Measurements from ENCODE around the gene A3GALT2.

Gene A3GALT2

DNA sequence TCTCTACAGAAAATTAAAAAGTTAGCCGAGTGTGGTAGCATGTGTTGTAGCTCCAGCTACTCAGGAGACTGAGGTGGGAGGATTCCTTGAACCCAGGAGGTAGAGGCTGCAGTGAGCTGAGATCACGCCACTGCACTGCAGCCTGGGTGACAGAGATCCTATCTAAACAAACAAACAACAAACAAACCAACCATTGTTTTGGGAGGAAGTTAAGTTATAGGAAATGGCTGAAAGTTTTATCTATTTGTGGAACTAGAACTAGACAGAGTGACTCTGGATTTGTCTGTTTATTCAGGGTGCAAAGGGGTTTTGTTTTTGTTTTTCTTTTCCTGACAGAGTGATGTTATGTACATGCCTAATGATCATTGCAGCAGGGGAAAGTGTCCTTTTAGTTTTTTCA is 33.6 kb downstream of the A3GALT2 start:
- no peak overlapping the region for H3K4me3 ChIP-seq (ENCODE audit: low read depth, low read length)
- TF ChIP-seq, protein P1, sequence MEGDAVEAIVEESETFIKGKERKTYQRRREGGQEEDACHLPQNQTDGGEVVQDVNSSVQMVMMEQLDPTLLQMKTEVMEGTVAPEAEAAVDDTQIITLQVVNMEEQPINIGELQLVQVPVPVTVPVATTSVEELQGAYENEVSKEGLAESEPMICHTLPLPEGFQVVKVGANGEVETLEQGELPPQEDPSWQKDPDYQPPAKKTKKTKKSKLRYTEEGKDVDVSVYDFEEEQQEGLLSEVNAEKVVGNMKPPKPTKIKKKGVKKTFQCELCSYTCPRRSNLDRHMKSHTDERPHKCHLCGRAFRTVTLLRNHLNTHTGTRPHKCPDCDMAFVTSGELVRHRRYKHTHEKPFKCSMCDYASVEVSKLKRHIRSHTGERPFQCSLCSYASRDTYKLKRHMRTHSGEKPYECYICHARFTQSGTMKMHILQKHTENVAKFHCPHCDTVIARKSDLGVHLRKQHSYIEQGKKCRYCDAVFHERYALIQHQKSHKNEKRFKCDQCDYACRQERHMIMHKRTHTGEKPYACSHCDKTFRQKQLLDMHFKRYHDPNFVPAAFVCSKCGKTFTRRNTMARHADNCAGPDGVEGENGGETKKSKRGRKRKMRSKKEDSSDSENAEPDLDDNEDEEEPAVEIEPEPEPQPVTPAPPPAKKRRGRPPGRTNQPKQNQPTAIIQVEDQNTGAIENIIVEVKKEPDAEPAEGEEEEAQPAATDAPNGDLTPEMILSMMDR (conservative IDR thresholded peaks at IDR 0.05; ENCODE audit: low read depth, low read length) = no peak
- DNase-seq (ENCODE audit: low read depth) = no peak

DNA sequence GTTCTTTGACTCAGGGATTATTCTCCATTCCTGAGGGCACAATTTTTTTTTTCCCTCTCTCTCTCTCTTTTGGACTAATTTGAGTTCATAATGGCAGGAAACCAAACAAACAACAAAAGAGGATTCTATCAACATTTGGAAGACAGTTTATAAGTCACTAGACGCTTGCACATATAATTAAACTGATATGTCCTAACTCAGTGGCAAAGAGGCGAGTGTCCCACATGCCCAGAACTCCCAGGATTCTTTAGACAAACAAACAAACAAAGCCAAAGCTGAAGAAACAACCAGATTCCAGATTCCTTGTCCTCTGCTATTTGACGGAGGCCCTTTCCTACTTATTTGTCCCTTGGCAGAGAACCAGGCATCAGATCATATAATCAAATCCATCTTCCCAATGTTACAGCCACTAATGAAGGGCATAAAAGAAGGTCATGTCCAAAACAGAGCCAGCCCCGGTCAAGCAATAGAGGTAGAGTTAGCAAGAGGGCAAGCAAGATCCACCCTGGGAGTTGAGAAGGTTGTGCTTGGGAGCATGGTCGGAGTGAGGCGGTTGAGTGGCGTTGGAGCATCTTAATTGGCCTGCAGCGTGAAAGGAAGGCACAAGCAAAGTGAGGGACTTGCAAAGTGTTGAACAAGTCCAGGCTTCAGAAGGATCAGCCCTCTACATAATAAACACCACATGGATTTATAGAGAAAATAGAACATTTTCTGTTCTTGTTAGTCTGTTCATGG is 34.3 kb downstream of the A3GALT2 start:
- H3K4me3 ChIP-seq (ENCODE audit: low read depth, low read length) = no peak overlapping the region
- TF ChIP-seq, protein P1 (conservative IDR thresholded peaks at IDR 0.05; ENCODE audit: low read depth, low read length) = no peak

DNA sequence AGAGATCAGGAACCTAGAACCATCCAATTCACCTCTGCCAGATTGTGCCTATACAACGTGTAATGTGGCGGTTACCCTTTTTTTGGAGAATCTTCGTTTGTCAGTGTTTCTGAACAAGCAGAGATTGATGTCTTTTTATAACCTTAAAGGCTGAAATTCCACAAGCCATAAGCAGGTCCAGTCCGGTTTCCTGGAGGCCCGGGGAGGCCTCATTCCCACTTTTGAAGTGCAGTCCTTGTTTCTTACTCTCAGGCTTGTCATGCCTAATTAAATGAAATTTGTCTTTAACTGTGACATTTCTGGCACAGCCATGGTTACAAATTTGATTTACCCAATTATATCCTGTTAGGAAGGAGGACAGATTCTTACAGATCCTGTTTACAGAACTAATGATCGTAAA is 36.8 kb downstream of the A3GALT2 start:
- TF ChIP-seq, protein P1 (conservative IDR thresholded peaks at IDR 0.05; ENCODE audit: low read depth, low read length) = no peak
- no peak for DNase-seq (ENCODE audit: low read depth)
- H3K4me3 ChIP-seq (ENCODE audit: low read depth, low read length) = no peak overlapping the region

More for the DNA sequence above, 34.3 kb downstream of the A3GALT2 start:
- no peak for DNase-seq (ENCODE audit: low read depth)

DNA sequence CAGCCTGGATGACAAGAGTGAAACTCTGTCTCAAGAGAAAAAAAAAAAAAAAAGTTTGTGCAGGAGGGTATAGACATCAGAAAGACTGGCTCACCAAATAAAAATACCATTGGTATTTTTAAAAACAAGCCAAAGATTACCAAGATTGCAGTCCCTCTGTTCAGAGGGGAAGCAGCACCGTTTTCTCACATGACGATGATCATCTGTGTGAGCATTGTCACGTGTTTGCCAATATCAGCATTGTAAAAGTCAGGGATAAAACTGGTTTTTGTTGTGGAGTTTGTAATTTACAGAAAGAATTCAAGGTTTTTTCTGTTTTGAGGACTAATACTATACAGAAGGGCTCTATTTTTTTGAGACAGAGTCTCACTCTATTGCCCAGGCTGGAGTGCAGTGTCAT is 38.1 kb downstream of the A3GALT2 start:
- TF ChIP-seq, protein P1 (conservative IDR thresholded peaks at IDR 0.05; ENCODE audit: low read depth, low read length) = no peak
- DNase-seq (ENCODE audit: low read depth) = no peak
- no peak overlapping the region for H3K4me3 ChIP-seq (ENCODE audit: low read depth, low read length)

DNA sequence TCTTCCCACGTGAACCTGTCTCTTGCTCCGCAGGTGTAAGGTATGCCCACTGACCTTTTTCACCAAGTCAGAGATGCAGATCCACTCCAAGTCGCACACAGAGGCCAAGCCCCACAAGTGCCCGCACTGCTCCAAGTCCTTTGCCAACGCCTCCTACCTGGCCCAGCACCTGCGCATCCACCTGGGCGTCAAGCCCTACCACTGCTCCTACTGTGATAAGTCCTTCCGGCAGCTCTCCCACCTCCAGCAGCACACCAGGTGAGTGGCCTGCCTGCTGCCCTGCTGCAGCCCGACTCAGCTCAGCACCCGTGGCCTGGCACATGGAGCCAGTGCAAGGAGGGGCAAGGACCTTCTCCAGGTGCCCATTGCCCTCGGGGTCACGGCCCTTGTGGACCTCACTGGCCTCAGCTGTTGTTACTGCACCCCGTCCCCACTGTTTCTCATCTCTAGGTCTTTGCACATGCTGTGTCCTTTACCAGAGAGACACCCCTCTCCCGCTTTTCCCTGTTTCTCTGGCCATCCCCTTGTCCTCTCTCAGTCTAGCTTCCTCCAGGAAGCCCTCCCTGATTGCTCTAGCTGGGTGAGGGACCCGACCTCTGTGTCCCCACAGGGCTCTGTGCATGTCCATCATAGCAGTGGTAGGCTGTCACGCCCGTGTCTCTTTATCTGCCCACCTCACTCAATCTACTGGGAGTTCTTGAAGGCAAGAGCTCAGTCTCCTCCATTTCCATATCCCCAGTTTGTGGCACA is 39.2 kb downstream of the A3GALT2 start:
- no peak overlapping the region for H3K4me3 ChIP-seq (ENCODE audit: low read depth, low read length)
- no peak for DNase-seq (ENCODE audit: low read depth)
- TF ChIP-seq, protein P1 (conservative IDR thresholded peaks at IDR 0.05; ENCODE audit: low read depth, low read length) = no peak

DNA sequence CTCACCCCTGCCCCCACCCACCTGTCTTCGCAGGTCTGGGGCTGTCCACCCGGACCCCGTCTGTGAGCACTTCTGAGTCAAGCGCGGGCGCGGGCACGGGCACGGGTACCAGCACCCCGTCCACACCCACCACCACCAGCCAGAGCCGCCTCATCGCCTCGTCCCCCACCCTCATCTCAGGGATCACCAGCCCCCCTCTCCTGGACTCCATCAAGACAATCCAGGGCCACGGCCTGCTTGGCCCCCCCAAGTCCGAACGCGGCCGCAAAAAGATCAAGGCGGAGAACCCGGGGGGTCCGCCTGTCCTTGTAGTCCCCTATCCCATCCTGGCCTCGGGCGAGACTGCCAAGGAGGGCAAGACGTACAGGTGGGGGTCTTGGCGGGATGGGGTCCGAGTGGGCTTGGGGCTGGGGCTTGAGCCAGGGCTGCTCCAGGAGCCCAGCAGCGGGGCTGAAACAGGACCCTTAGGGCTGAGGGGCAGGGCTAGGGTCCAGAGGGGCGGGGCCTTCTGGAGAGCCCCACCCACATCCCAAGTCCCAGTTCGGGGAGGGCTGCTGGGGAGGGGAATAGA is 40.7 kb downstream of the A3GALT2 start:
- TF ChIP-seq, protein P1 (conservative IDR thresholded peaks at IDR 0.05; ENCODE audit: low read depth, low read length) = no peak
- no peak overlapping the region for H3K4me3 ChIP-seq (ENCODE audit: low read depth, low read length)
- no peak for DNase-seq (ENCODE audit: low read depth)

Measured in choroid plexus epithelial cell (primary cell).